Vagina (tissue), 2 donors: ENCODE results near the gene LRCH1. TPM values are rescaled to one million over a fixed set of nuclear protein-coding genes. Genes with fewer than 3 reads are reported as not detected.
A peak's percentile ranks its signal among the peaks of the same experiment; 100 is the strongest.

Source experiments
- DNase-seq, 2 donors: peaks; one replicate each; pipeline ENCODE4 v3.0.0-alpha.2; 2017; ENCODE audit errors: extremely low spot score in 2 of 2
- H3K27ac ChIP-seq: fragments of 200-600 bp; sonication (generic); one replicate; pipeline ENCODE4 v1.5.1; 2019
- H3K27me3 ChIP-seq: fragments of 200-600 bp; sonication (generic); one replicate; pipeline ENCODE4 v1.5.1; 2019
- H3K36me3 ChIP-seq, 2 donors: fragments of 200-600 bp; sonication (generic); one replicate each; pipeline ENCODE4 v1.5.1; 2017 to 2019
- H3K4me1 ChIP-seq: fragments of 200-600 bp; sonication (generic); one replicate; pipeline ENCODE4 v1.5.1; 2019
- H3K4me3 ChIP-seq, 2 donors: fragments of 200-600 bp; sonication (generic); 1 replicate in 1 of 2; 2 replicates in 1 of 2; pipeline ENCODE4 v1.5.1; 2016 to 2019
- H3K9me3 ChIP-seq: fragments of 200-600 bp; sonication (generic); one replicate; pipeline ENCODE4 v1.5.1; 2019
- POLR2A ChIP-seq, 2 donors: fragments of 450-650 bp; IDR thresholded peaks; one replicate each; pipeline ENCODE4 v1.6.1; 2017; ENCODE audit warnings: antibody characterized with exemption in 2 of 2, mild to moderate bottlenecking in 2 of 2, moderate library complexity in 2 of 2
- POLR2AphosphoS5 ChIP-seq, 2 donors: sonication (generic); formaldehyde crosslinking; IDR thresholded peaks; one replicate each; pipeline ENCODE4 v1.9.0; 2017; ENCODE audit warnings: antibody characterized with exemption in 2 of 2, mild to moderate bottlenecking in 2 of 2, low read depth in 1 of 2; ENCODE audit not compliant: insufficient read depth in 1 of 2
- intact Hi-C: fragments of 100-400 bp; cut with DNase I; formaldehyde crosslinking; loops from one replicate; pipeline ENCODE4 v1.15.1; 2023
- total RNA-seq: library from RNA; depleted of rRNA; stranded (reverse); fragments of >200 nt; gene quantifications from one replicate; pipeline ENCODE4 v1.2.3, GENCODE V29; 2016
- TF ChIP-seq, protein P1 (sequence below), 3 experiments: fragments of 450-650 bp in 2 of 3; fragments of 200-600 bp in 1 of 3; sonication (generic) in 1 of 3; IDR thresholded peaks; one replicate each; pipeline ENCODE4 v1.5.1; 2017 to 2019; ENCODE audit warnings: antibody characterized with exemption in 3 of 3, mild to moderate bottlenecking in 2 of 3, moderate library complexity in 2 of 3

Gene LRCH1
- total RNA-seq, 1 donor from 2014 or later: 21.4 TPM

DNA sequence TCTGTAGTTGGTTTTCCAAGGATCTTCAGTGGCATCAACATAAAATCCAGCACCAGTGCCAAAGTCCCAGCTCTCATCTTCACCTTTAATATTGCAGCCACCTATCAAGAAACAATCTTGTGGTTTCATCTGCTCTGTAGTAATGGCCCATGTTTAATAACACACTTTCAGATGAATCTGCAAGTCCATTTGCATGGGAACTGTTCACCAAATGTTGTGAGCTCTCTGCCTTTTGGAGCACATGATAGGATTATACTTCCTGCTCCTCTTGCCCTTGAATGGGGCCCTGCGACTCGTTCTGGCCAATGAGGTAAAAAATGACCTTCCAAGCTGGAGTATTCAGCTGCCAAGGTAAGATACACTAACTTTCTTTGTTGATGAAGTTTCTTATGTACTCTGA is 229.7 kb downstream of the LRCH1 start:
- no peak for TF ChIP-seq POLR2A (IDR thresholded peaks at IDR 0.05)
- TF ChIP-seq POLR2AphosphoS5 (IDR thresholded peaks at IDR 0.05; ENCODE audit: insufficient read depth in 1 of 2, low read depth in 1 of 2): no peak
- TF ChIP-seq, protein P1, sequence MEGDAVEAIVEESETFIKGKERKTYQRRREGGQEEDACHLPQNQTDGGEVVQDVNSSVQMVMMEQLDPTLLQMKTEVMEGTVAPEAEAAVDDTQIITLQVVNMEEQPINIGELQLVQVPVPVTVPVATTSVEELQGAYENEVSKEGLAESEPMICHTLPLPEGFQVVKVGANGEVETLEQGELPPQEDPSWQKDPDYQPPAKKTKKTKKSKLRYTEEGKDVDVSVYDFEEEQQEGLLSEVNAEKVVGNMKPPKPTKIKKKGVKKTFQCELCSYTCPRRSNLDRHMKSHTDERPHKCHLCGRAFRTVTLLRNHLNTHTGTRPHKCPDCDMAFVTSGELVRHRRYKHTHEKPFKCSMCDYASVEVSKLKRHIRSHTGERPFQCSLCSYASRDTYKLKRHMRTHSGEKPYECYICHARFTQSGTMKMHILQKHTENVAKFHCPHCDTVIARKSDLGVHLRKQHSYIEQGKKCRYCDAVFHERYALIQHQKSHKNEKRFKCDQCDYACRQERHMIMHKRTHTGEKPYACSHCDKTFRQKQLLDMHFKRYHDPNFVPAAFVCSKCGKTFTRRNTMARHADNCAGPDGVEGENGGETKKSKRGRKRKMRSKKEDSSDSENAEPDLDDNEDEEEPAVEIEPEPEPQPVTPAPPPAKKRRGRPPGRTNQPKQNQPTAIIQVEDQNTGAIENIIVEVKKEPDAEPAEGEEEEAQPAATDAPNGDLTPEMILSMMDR (IDR thresholded peaks at IDR 0.05): no peak
- peaks cover 8 to 61% of the 10 kb centered on the region in 2 donors for H3K36me3 ChIP-seq
- intact Hi-C loops: no loop called here
- no peak for DNase-seq
- no peak overlapping the region for H3K4me3 ChIP-seq
- H3K27me3 ChIP-seq: no peaks in the 10 kb centered on the region
- no peak overlapping the region for H3K27ac ChIP-seq
- H3K9me3 ChIP-seq: no peaks in the 10 kb centered on the region
- peaks cover 21% of the 10 kb centered on the region for H3K4me1 ChIP-seq

DNA sequence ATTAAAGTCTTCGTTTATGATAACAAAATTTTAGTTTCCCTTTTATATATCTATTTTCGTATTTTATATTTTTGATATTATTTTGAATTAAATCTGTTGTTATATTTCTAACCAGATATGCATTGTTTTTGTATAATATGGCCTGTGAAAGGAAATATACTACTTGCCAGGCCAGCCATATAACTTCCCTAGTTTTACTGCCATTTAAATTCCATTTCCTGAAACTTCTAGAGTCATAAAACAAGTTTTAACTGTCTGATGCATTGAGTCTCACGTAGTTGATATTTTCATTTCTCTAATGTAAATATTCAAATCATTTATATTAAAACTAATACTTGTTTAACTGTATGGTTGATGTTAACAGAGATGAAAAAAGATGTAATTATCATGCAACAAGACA is 230.5 kb downstream of the LRCH1 start:
- Histone ChIP-seq H3K4me3 (no peak overlapping the region), H3K4me1 (peaks cover 12% of the 10 kb centered on the region), H3K27ac (no peak overlapping the region), H3K27me3 (no peaks in the 10 kb centered on the region), H3K36me3 (peaks cover 8 to 61% of the 10 kb centered on the region in 2 donors), H3K9me3 (no peaks in the 10 kb centered on the region)
- no peak for DNase-seq
- TF ChIP-seq POLR2A (IDR thresholded peaks at IDR 0.05) (no peak), POLR2AphosphoS5 (IDR thresholded peaks at IDR 0.05; ENCODE audit: insufficient read depth in 1 of 2, low read depth in 1 of 2) (no peak)
- TF ChIP-seq, protein P1 (IDR thresholded peaks at IDR 0.05): no peak
- intact Hi-C loops: no loop called here

DNA sequence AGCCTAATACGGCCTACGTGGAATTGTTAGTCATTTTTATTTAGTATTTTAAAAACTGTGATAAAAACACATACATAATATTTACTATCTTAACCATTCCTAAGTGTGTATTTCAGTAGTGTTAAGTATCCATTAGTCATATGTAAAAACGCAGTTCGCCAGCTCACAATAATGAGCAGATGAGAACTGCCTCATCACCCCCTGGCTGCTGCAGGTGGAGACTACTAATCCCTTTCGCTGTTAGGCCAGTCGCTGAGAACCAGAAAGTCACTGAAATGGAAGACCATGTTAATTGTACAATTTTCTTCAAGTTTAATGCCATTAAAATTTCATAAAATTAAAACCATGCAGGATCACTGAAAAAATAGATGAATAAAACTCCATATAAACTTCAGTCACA is 242.4 kb downstream of the LRCH1 start:
- TF ChIP-seq, protein P1 (IDR thresholded peaks at IDR 0.05): no peak
- TF ChIP-seq POLR2A (IDR thresholded peaks at IDR 0.05) (no peak), POLR2AphosphoS5 (IDR thresholded peaks at IDR 0.05; ENCODE audit: insufficient read depth in 1 of 2, low read depth in 1 of 2) (no peak)
- no peak for DNase-seq
- Histone ChIP-seq H3K4me1 (peaks cover 42% of the 10 kb centered on the region), H3K4me3 (peak overlapping the region in 1 of 2 donors; percentile 80), H3K36me3 (peaks cover 0 to 8% of the 10 kb centered on the region in 2 donors), H3K27ac (no peak overlapping the region), H3K9me3 (no peaks in the 10 kb centered on the region), H3K27me3 (no peaks in the 10 kb centered on the region)
- intact Hi-C loops: no loop called here

DNA sequence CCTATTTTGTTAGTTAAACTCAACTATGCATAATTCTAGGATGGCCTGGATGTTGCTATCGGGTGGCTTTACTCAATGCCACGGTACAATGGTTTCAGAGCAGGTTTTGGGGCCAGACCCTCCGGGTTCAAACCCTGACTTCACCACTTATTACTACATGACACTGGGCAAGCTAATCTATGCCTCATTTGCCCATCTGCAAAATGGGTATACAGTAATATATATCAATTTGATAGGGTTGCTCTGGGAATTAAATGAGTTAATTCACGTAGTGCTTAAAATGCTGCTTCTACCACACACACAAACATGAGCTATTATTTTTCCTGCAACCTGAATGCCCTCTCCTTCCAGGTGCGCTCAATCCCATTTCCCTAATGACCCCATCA is 243.2 kb downstream of the LRCH1 start:
- peak overlapping the region; percentile 91 for H3K27ac ChIP-seq
- DNase-seq: no peak
- H3K4me3 ChIP-seq: peak overlapping the region; percentile 80 to 87
- intact Hi-C loops: no loop called here
- no peaks in the 10 kb centered on the region for H3K9me3 ChIP-seq
- H3K27me3 ChIP-seq: no peaks in the 10 kb centered on the region
- peaks cover 42% of the 10 kb centered on the region for H3K4me1 ChIP-seq
- H3K36me3 ChIP-seq: peaks cover 0 to 2% of the 10 kb centered on the region in 2 donors
- TF ChIP-seq, protein P1 (IDR thresholded peaks at IDR 0.05): no peak
- TF ChIP-seq POLR2A (IDR thresholded peaks at IDR 0.05) (no peak), POLR2AphosphoS5 (IDR thresholded peaks at IDR 0.05; ENCODE audit: insufficient read depth in 1 of 2, low read depth in 1 of 2) (no peak)

DNA sequence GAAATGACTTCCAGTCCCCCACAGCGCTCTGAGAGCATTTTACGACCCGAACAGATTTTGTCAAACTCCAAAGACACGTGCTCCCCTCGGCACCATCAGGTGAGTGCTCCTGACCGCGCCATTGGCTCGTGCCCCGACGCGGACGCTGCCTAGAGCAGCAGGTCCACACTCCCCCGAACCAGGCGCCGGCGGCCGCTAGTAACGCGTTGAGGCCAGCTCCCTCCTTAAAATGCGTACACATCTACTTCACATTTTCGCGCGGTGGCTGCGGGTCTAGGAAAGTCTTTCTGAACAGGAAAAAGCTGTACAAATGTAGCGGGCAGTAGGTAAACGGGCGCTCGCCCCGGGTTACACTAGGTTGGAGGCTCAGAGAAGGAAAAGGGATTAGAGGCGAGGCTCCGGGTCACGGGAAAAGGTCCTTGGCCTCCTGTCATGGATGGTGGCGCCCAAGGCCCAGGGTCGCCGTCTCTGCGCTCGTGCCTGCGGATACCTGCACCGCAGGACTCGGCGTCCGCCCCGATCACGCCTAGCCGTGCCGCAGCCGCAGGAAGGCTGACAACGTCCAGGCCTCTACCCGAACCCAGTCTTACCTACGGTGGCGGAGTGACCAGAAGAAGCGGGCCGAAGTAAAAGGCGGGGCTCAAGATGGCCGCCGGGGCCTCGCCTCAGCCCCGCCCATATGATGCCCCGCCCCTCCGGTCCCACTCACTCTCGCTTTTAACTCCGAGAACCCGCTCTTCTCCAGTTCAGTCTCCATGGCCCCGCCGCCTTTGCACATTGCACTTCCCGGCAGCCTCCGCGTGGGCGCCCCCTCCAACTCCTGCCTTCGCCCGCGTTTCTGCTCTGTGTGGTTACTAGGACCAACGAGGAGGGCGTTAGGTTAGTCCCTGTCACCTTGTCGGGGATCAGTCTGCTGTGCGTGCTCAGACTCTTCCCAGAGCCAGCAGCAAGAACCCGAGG is 243.8 kb downstream of the LRCH1 start, which contains the start of gene ESD:
Gene ESD (minus strand): TSS at position 647 of the 960 bp plus-strand sequence. CDS start 5,748 bp downstream, outside the sequence.
- intact Hi-C loops: no loop called here
- TF ChIP-seq, protein P1 (IDR thresholded peaks at IDR 0.05): no peak
- TF ChIP-seq POLR2A (IDR thresholded peaks at IDR 0.05) (peak in 1 of 2 donors; percentile 83), POLR2AphosphoS5 (IDR thresholded peaks at IDR 0.05; ENCODE audit: insufficient read depth in 1 of 2, low read depth in 1 of 2) (peak; percentile 37 to 92)
- H3K36me3 ChIP-seq: no peaks in the 10 kb centered on the region
- H3K4me3 ChIP-seq: peak within 1 kb of the TSS; percentile 80 to 87
- H3K27me3 ChIP-seq: no peaks in the 10 kb centered on the region
- peaks cover 42% of the 10 kb centered on the region for H3K4me1 ChIP-seq
- peak in 1 of 2 donors; percentile 93 for DNase-seq
- peak within 1 kb of the TSS; percentile 91 for H3K27ac ChIP-seq
- no peaks in the 10 kb centered on the region for H3K9me3 ChIP-seq
